CD4-positive, alpha-beta T cell treated with Interleukin-12 subunit alpha and Interleukin-12 subunit beta, for 1 hour (primary cell): ENCODE measurements around the gene TNKS1BP1.
"Not testable (repeated sequence)": the region's sequence is repeated elsewhere in the genome, so short reads cannot be mapped to it uniquely, and the experiment has no call there.

Experiments
- DNase-seq: peaks from one replicate; pipeline ENCODE4 v3.0.0-alpha.2; 2020

The TNKS1BP1 gene

GRCh38 chr11:57310630-57311086, 14.1 kb downstream of the TNKS1BP1 start:
- DNase-seq: no peak

- no peak for DNase-seq
Observed at GRCh38 chr11:57310091-57310490, 14.7 kb downstream of the TNKS1BP1 start.

- DNase-seq: no peak
Observed at GRCh38 chr11:57309106-57310059, 15.4 kb downstream of the TNKS1BP1 start.

- DNase-seq: no peak
Observed at GRCh38 chr11:57308426-57309060, 16.2 kb downstream of the TNKS1BP1 start.

GRCh38 chr11:57307666-57308270, 17.0 kb downstream of the TNKS1BP1 start:
- no peak for DNase-seq

- DNase-seq: no peak
Observed at GRCh38 chr11:57306940-57307565, 17.7 kb downstream of the TNKS1BP1 start.

- no peak for DNase-seq
Observed at GRCh38 chr11:57306161-57306876, 18.4 kb downstream of the TNKS1BP1 start.

- DNase-seq: no peak
Observed at GRCh38 chr11:57305523-57305922, 19.2 kb downstream of the TNKS1BP1 start.

GRCh38 chr11:57303990-57304579, 20.7 kb downstream of the TNKS1BP1 start:
- DNase-seq: no peak

GRCh38 chr11:57303280-57303989, 21.3 kb downstream of the TNKS1BP1 start:
- DNase-seq: no peak

- DNase-seq: no peak
Observed at GRCh38 chr11:57302489-57302888, 22.3 kb downstream of the TNKS1BP1 start.

- DNase-seq: no peak
Observed at GRCh38 chr11:57301711-57302423, 22.9 kb downstream of the TNKS1BP1 start.

GRCh38 chr11:57300785-57301184, 24.0 kb downstream of the TNKS1BP1 start:
- DNase-seq: no peak

- DNase-seq: no peak
Observed at GRCh38 chr11:57299150-57299737, 25.5 kb downstream of the TNKS1BP1 start.

GRCh38 chr11:57297221-57297620, 27.5 kb downstream of the TNKS1BP1 start:
- no peak for DNase-seq

GRCh38 chr11:57296205-57296604, 28.5 kb downstream of the TNKS1BP1 start:
- not testable (repeated sequence) for DNase-seq

- no peak for DNase-seq
Observed at GRCh38 chr11:57294225-57295131, 30.3 kb downstream of the TNKS1BP1 start.

GRCh38 chr11:57290288-57290687, 34.5 kb downstream of the TNKS1BP1 start:
- DNase-seq: no peak
